Panc1 (cell line): ENCODE measurements around the gene RPS6KA1. TPM values are rescaled to one million over a fixed set of nuclear protein-coding genes. Genes with fewer than 3 reads are reported as not detected.

Experiments used
- ATAC-seq: fragments of 200-7000 bp; cut with Tn5 transposase; 2 replicates; pipeline ENCODE4 v1.9.1; 2020; ENCODE audit warnings: mild to moderate bottlenecking, moderate library complexity
- BruUV-seq: library from RNA; stranded (reverse); fragments of 400-500 nt; replicated peaks from 2 replicates; lab custom pipeline; 2021; lab: Mats Ljungman, UMichigan
- CTCF ChIA-PET: fragments of 300-600 bp; sonication (Branson Sonifier 250); formaldehyde crosslinking; loops from one replicate; lab custom pipeline; 2022; ENCODE audit warnings: antibody characterized with exemption; lab: Charles Lee
- POLR2A ChIA-PET: fragments of 300-600 bp; sonication (Branson Sonifier 250); formaldehyde crosslinking; loops from one replicate; lab custom pipeline; 2022; ENCODE audit warnings: antibody characterized with exemption; lab: Charles Lee
- DNase-seq: peaks from one replicate; pipeline ENCODE4 v3.0.0-alpha.2; 2010; ENCODE audit warnings: low read depth, low spot score
- H3K27ac ChIP-seq: 2 replicates; pipeline ENCODE4 v1.5.1; 2011; ENCODE audit warnings: mild to moderate bottlenecking, low read length, inconsistent platforms
- H3K27me3 ChIP-seq: fragments of 200-500 bp; sonication (Bioruptor generic); 2 replicates; pipeline ENCODE4 v1.6.0; 2014; ENCODE audit warnings: low read length, inconsistent platforms; ENCODE audit not compliant: control insufficient read depth, insufficient read depth
- H3K36me3 ChIP-seq: fragments of 200-500 bp; sonication (Bioruptor generic); 2 replicates; pipeline ENCODE4 v1.5.1; 2014; ENCODE audit warnings: inconsistent platforms, mild to moderate bottlenecking, low read length, moderate library complexity; ENCODE audit not compliant: control insufficient read depth, insufficient read depth
- H3K4me1 ChIP-seq: 2 replicates; pipeline ENCODE4 v1.5.1; 2011; ENCODE audit warnings: inconsistent platforms, mild to moderate bottlenecking, low read length, moderate library complexity; ENCODE audit not compliant: control insufficient read depth, insufficient read depth
- H3K4me3 ChIP-seq, 2 experiments: 2 replicates each; pipeline ENCODE4 v1.5.1; 2011 to 2012; ENCODE audit warnings: low read depth in 2 of 2, low read length in 2 of 2, mild to moderate bottlenecking in 2 of 2, inconsistent platforms in 1 of 2, moderate library complexity in 1 of 2
- H3K9me3 ChIP-seq: fragments of 200-500 bp; sonication (Bioruptor generic); 2 replicates; pipeline ENCODE4 v1.5.1; 2014; ENCODE audit warnings: low read depth, mild to moderate bottlenecking, inconsistent platforms, low read length, moderate library complexity; ENCODE audit not compliant: control insufficient read depth, insufficient read depth
- CTCF ChIP-seq: fragments of 450-650 bp; IDR thresholded peaks from 2 replicates; pipeline ENCODE4 v1.5.1; 2017; ENCODE audit warnings: mild to moderate bottlenecking
- POLR2AphosphoS5 ChIP-seq: IDR thresholded peaks from 2 replicates; pipeline ENCODE4 v1.6.1; 2012; ENCODE audit warnings: mild to moderate bottlenecking, low read depth, low read length, moderate library complexity
- SIN3A ChIP-seq: IDR thresholded peaks from 2 replicates; pipeline ENCODE4 v1.6.1; 2012; ENCODE audit warnings: low read depth, mild to moderate bottlenecking, low read length, moderate library complexity, borderline replicate concordance; ENCODE audit not compliant: insufficient read depth
- TCF7L2 ChIP-seq: IDR thresholded peaks from 2 replicates; pipeline ENCODE4 v1.6.1; 2011; ENCODE audit warnings: mild to moderate bottlenecking, low read depth, low read length, inconsistent platforms
- in situ Hi-C: cut with HindIII; loops from 2 replicates; pipeline ENCODE4 v1.10.0; 2016; ENCODE audit warnings: low sequenced_read_pairs, low pct_unique_long_range_greater_than_20kb
- intact Hi-C: fragments of 100-400 bp; cut with micrococcal nuclease; formaldehyde crosslinking; loops from one replicate; pipeline ENCODE4 v1.10.0; 2022; ENCODE audit not compliant: unreplicated experiment
- total RNA-seq: library from RNA; stranded (reverse); gene quantifications from one replicate; pipeline ENCODE4 v1.2.1, GENCODE V29; 2021; ENCODE audit not compliant: unreplicated experiment
- TF ChIP-seq, protein P1 (sequence below), 2 experiments: IDR thresholded peaks; 2 replicates each; pipeline ENCODE4 v1.6.1; 2011 to 2012; ENCODE audit warnings: low read depth in 2 of 2, control low read depth in 1 of 2, low read length in 1 of 2, mild to moderate bottlenecking in 1 of 2, moderate library complexity in 1 of 2; ENCODE audit not compliant: insufficient read depth in 1 of 2

The RPS6KA1 gene
- total RNA-seq, 1 experiment from 2014 or later, result 44.0 TPM

DNA sequence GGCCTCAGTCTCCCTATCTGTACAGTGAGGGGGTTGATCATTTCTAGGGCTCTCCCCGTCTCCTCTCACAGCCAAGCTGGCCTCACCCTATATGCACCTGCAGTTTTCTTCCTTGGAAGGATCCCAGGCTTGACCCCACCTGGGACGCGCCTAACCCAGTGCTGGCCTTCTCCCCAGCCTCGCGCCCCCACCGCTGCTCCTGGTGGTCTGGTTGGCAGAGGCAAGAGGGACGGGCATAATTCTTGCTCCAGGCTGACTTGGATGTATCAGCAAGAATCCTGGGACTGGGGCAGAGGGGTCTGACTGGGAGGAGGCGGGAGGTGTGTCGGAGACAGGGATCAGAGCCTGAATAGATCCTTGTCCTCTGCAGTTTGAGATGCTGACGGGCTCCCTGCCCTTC is 25.2 kb downstream of the RPS6KA1 start:
- no peak for TF ChIP-seq SIN3A
- no peak for TF ChIP-seq CTCF
- TF ChIP-seq TCF7L2, result no peak
- no peak for TF ChIP-seq POLR2AphosphoS5
- TF ChIP-seq, protein P1, sequence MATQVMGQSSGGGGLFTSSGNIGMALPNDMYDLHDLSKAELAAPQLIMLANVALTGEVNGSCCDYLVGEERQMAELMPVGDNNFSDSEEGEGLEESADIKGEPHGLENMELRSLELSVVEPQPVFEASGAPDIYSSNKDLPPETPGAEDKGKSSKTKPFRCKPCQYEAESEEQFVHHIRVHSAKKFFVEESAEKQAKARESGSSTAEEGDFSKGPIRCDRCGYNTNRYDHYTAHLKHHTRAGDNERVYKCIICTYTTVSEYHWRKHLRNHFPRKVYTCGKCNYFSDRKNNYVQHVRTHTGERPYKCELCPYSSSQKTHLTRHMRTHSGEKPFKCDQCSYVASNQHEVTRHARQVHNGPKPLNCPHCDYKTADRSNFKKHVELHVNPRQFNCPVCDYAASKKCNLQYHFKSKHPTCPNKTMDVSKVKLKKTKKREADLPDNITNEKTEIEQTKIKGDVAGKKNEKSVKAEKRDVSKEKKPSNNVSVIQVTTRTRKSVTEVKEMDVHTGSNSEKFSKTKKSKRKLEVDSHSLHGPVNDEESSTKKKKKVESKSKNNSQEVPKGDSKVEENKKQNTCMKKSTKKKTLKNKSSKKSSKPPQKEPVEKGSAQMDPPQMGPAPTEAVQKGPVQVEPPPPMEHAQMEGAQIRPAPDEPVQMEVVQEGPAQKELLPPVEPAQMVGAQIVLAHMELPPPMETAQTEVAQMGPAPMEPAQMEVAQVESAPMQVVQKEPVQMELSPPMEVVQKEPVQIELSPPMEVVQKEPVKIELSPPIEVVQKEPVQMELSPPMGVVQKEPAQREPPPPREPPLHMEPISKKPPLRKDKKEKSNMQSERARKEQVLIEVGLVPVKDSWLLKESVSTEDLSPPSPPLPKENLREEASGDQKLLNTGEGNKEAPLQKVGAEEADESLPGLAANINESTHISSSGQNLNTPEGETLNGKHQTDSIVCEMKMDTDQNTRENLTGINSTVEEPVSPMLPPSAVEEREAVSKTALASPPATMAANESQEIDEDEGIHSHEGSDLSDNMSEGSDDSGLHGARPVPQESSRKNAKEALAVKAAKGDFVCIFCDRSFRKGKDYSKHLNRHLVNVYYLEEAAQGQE (IDR thresholded peaks at IDR 0.05; ENCODE audit: insufficient read depth in 1 of 2, low read depth in 2 of 2, low read length in 1 of 2), result no peak
- no TSS peak for BruUV-seq
- H3K27ac ChIP-seq, result no peak overlapping the region
- intact Hi-C loops, result no loop called here
- H3K9me3 ChIP-seq, result no peaks in the 10 kb centered on the region
- CTCF ChIA-PET, result no interaction called here
- POLR2A ChIA-PET, result no interaction called here
- H3K36me3 ChIP-seq, result no peaks in the 10 kb centered on the region
- in situ Hi-C loops, result no loop called here
- ATAC-seq (no peak), DNase-seq (no peak)
- no peaks in the 10 kb centered on the region for H3K4me1 ChIP-seq
- H3K27me3 ChIP-seq, result no peaks in the 10 kb centered on the region
- H3K4me3 ChIP-seq, result no peak overlapping the region

DNA sequence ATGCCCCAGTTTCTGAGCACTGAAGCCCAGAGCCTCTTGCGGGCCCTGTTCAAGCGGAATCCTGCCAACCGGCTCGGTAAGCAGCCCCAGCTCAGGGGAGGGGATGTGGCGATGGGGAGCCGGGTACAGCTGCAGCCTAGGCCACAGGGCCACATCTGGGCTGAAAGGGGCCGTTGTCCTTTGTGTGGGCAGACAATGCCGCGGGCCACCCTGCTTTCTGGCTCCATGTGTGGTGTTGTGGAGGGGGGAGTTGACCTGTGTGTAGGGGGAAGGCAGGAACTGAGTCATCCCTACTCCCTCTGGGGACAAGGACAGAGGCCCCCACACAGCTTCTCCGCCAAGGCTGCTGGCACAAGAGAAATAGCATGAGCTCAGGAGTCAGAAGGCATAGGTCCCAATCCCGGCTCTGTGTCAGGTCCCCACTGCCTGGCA is 26.0 kb downstream of the RPS6KA1 start:
- ChIA-PET CTCF (no interaction called here), POLR2A (no interaction called here)
- Histone ChIP-seq H3K36me3 (no peaks in the 10 kb centered on the region; the same call in 1 of the 2 replicates), H3K4me3 (no peak overlapping the region), H3K27me3 (no peaks in the 10 kb centered on the region), H3K9me3 (no peaks in the 10 kb centered on the region), H3K27ac (no peak overlapping the region), H3K4me1 (no peaks in the 10 kb centered on the region)
- intact Hi-C loops (no loop called here), in situ Hi-C loops (no loop called here)
- ATAC-seq (0 out of 2 replicates have a peak, but pooled peaks have one; percentile 8), DNase-seq (no peak)
- BruUV-seq, result no TSS peak
- no peak for TF ChIP-seq TCF7L2
- TF ChIP-seq, protein P1 (IDR thresholded peaks at IDR 0.05; ENCODE audit: insufficient read depth in 1 of 2, low read depth in 2 of 2, low read length in 1 of 2), result no peak
- no peak for TF ChIP-seq SIN3A
- TF ChIP-seq CTCF, result no peak
- no peak for TF ChIP-seq POLR2AphosphoS5
